ENCODE results near the gene RPS6KC1. TPM values are rescaled to one million over a fixed set of nuclear protein-coding genes. Genes with fewer than 3 reads are reported as not detected.

The RPS6KC1 gene
- total RNA-seq, 2 donors from 2014 or later: 20.7 to 34.1 TPM

GRCh38 chr1:213164561-213164960 is 113.5 kb downstream of the RPS6KC1 start:
- H3K27me3 ChIP-seq (replicated peaks; ENCODE audit: insufficient read depth): no peaks in the 10 kb centered on the region
- no peak for TF ChIP-seq CTCF (IDR thresholded peaks at IDR 0.05)

GRCh38 chr1:213166852-213167251 is 115.8 kb downstream of the RPS6KC1 start:
- Histone ChIP-seq H3K27ac (peak overlapping the region; percentile 60 to 76), H3K4me1 (ENCODE audit: control insufficient read depth in 1 of 2, low read depth in 2 of 2) (peaks cover 19 to 54% of the 10 kb centered on the region in 2 donors), H3K4me3 (peak overlapping the region; percentile 52), H3K27me3 (replicated peaks; ENCODE audit: insufficient read depth) (no peaks in the 10 kb centered on the region), H3K9me3 (no peaks in the 10 kb centered on the region), H3K36me3 (no peaks in the 10 kb centered on the region)
- TF ChIP-seq CTCF (IDR thresholded peaks at IDR 0.05): no peak
- ATAC-seq (ENCODE audit: insufficient number of reproducible peaks, low FRiP score, low read depth) (no peak), DNase-seq (ENCODE audit: low spot score) (no peak)

More at GRCh38 chr1:213164561-213164960, 113.5 kb downstream of the RPS6KC1 start:
- no peaks in the 10 kb centered on the region for H3K36me3 ChIP-seq
- no peak for DNase-seq (ENCODE audit: low spot score)
- H3K4me1 ChIP-seq (ENCODE audit: control insufficient read depth in 1 of 2, low read depth in 2 of 2): peaks cover 19 to 53% of the 10 kb centered on the region in 2 donors
- H3K27ac ChIP-seq: no peak overlapping the region
- ATAC-seq (ENCODE audit: insufficient number of reproducible peaks, low FRiP score, low read depth): no peak
- no peaks in the 10 kb centered on the region for H3K9me3 ChIP-seq
- H3K4me3 ChIP-seq: no peak overlapping the region

GRCh38 chr1:213171711-213172110 is 120.7 kb downstream of the RPS6KC1 start:
- Histone ChIP-seq H3K4me1 (ENCODE audit: control insufficient read depth in 1 of 2, low read depth in 2 of 2) (peaks cover 3 to 18% of the 10 kb centered on the region in 2 donors), H3K4me3 (no peak overlapping the region), H3K36me3 (peaks cover 3% of the 10 kb centered on the region), H3K27ac (no peak overlapping the region), H3K27me3 (replicated peaks; ENCODE audit: insufficient read depth) (no peaks in the 10 kb centered on the region), H3K9me3 (no peaks in the 10 kb centered on the region)
- no peak for TF ChIP-seq CTCF (IDR thresholded peaks at IDR 0.05)
- no peak for ATAC-seq (ENCODE audit: insufficient number of reproducible peaks, low FRiP score, low read depth)
- no peak for DNase-seq (ENCODE audit: low spot score)

GRCh38 chr1:213176341-213176740 is 125.3 kb downstream of the RPS6KC1 start:
- TF ChIP-seq CTCF (IDR thresholded peaks at IDR 0.05): no peak
- Histone ChIP-seq H3K4me3 (no peak overlapping the region), H3K9me3 (no peaks in the 10 kb centered on the region), H3K4me1 (ENCODE audit: control insufficient read depth in 1 of 2, low read depth in 2 of 2) (no peaks in the 10 kb centered on the region), H3K36me3 (peaks cover 3% of the 10 kb centered on the region), H3K27me3 (replicated peaks; ENCODE audit: insufficient read depth) (no peaks in the 10 kb centered on the region), H3K27ac (no peak overlapping the region)
- ATAC-seq (ENCODE audit: insufficient number of reproducible peaks, low FRiP score, low read depth) (no peak), DNase-seq (ENCODE audit: low spot score) (no peak)

GRCh38 chr1:213179784-213180183 is 128.7 kb downstream of the RPS6KC1 start:
- no peak for TF ChIP-seq CTCF (IDR thresholded peaks at IDR 0.05)
- Histone ChIP-seq H3K27me3 (replicated peaks; ENCODE audit: insufficient read depth) (no peaks in the 10 kb centered on the region), H3K36me3 (peaks cover 3% of the 10 kb centered on the region), H3K9me3 (no peaks in the 10 kb centered on the region), H3K27ac (no peak overlapping the region), H3K4me1 (ENCODE audit: control insufficient read depth in 1 of 2, low read depth in 2 of 2) (no peaks in the 10 kb centered on the region), H3K4me3 (no peak overlapping the region)
- no peak for DNase-seq (ENCODE audit: low spot score)
- ATAC-seq (ENCODE audit: insufficient number of reproducible peaks, low FRiP score, low read depth): no peak

All from thoracic aorta (tissue), 2 donors.